Kidney (tissue), 14 donors: ENCODE results near the gene GLT6D1. TPM values are rescaled to one million over a fixed set of nuclear protein-coding genes. Genes with fewer than 3 reads are reported as not detected.
"Not testable (repeated sequence)": the region's sequence is repeated elsewhere in the genome, so short reads cannot be mapped to it uniquely, and the experiment has no call there.

Experiments used
- DNase-seq, 5 donors: peaks; one replicate each; pipeline ENCODE4 v3.0.0-alpha.2; 2013 to 2020
- FAIRE-seq: peaks from 2 replicates; lab custom pipeline; 2012; peaks lifted over from hg19 to GRCh38; lab: Jason Lieb, UNC
- H3K27ac ChIP-seq, 2 donors: one replicate each; pipeline ENCODE4 v1.7.0; 2013; ENCODE audit warnings: low read depth in 2 of 2, low read length in 2 of 2, inconsistent platforms in 1 of 2
- H3K27me3 ChIP-seq: one replicate; pipeline ENCODE4 v1.7.1; 2013; ENCODE audit warnings: low read length, inconsistent platforms; ENCODE audit not compliant: control insufficient read depth, insufficient read depth
- H3K36me3 ChIP-seq, 3 donors: one replicate each; pipeline versions ENCODE4 v1.7.0 to v1.7.1; 2013; ENCODE audit warnings: low read length in 3 of 3, control low read depth in 1 of 3, inconsistent platforms in 1 of 3; ENCODE audit not compliant: insufficient read depth in 3 of 3, control insufficient read depth in 2 of 3
- H3K4me1 ChIP-seq, 3 donors: one replicate each; pipeline versions ENCODE4 v1.7.0 to v1.7.1; 2013; ENCODE audit warnings: low read length in 3 of 3, inconsistent platforms in 1 of 3, low read depth in 1 of 3; ENCODE audit not compliant: control insufficient read depth in 2 of 3, insufficient read depth in 2 of 3
- H3K4me3 ChIP-seq, 3 donors: one replicate each; pipeline versions ENCODE4 v1.7.0 to v1.8.1; 2013; ENCODE audit warnings: low read length in 3 of 3, control low read depth in 1 of 3, inconsistent platforms in 1 of 3
- H3K9ac ChIP-seq, 3 donors: one replicate each; pipeline versions ENCODE4 v1.7.0 to v1.7.1; 2013; ENCODE audit warnings: low read length in 3 of 3, control low read depth in 1 of 3, inconsistent platforms in 1 of 3
- H3K9me3 ChIP-seq, 3 donors: one replicate each; pipeline versions ENCODE4 v1.7.0 to v1.7.1; 2013; ENCODE audit warnings: low read length in 3 of 3, control low read depth in 1 of 3, inconsistent platforms in 1 of 3; ENCODE audit not compliant: control insufficient read depth in 2 of 3, insufficient read depth in 1 of 3
- intact Hi-C: fragments of 100-400 bp; cut with DNase I; formaldehyde crosslinking; loops from one replicate; pipeline ENCODE4 v1.11.1; 2022
- polyA plus RNA-seq: library from polyadenylated mRNA; stranded (reverse); fragments of 350-450 nt; fragmentation: Illumina TruSeq; extraction: RNeasy Lipid Tissue Mini Kit (QIAGEN cat#74804); gene quantifications from one replicate; pipeline ENCODE4 v1.2.3, GENCODE V29; 2014; ENCODE audit warnings: low read depth, low replicate concordance; ENCODE audit not compliant: insufficient read depth
- total RNA-seq: library from RNA; stranded (reverse); fragmentation: NEBNext Ultra II Directional; extraction: Animal tissue kit (Norgen Biotek cat#: 25700); gene quantifications from one replicate; pipeline ENCODE4 v1.2.1, GENCODE V29; 2021
- TF ChIP-seq, protein P1 (sequence below): IDR thresholded peaks from 3 replicates; pipeline ENCODE4 v1.5.1; 2012; ENCODE audit warnings: mild to moderate bottlenecking, moderate library complexity, borderline replicate concordance; ENCODE audit not compliant: insufficient read depth; ENCODE audit errors: extremely low read depth
- donor health status: control.
- donor health status: control.
- donor health status: control.
- donor health status: control.
- donor health status: control.
- donor health status: DM: yes; HTN: yes; CAD: no.
- donor health status: Normal renal cell carcinoma (clear cell type).

GLT6D1 gene
- total and polyA plus RNA-seq, 2 donors from 2014 or later = not detected

DNA sequence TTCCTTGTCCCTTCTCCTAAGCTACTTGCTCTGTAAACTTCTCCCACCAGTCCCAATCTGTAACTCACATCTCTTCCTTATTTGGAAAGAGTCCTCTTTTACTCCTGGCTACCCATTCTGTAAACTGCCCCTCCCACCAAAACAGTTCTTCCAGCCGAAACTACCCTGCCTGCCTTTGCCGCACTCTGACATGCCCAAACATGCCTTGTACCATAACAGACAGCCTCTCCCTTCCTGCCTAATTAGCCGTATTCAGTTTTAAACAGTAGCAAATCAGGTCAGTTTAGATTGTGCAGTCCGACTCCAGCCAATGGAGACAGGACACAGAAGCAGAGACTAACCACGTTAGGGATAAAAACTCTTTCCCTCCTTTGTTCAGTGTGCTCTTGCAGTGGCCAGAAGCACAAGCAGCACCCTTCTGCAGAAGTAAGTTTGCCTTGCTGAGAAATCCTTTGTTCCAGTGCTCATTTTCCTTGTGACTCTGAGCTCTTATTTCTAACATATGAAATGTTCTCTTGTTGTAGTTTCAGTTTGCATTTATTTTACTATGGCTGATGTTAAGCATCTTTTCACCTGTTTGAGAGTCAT, 5.4 kb upstream of the GLT6D1 start:
- Histone ChIP-seq H3K9me3 (peaks cover 0 to 26% (median 16%) of the 10 kb centered on the region in 3 donors), H3K4me3 (no peak overlapping the region), H3K9ac (no peak overlapping the region), H3K4me1 (no peaks in the 10 kb centered on the region), H3K27ac (no peak overlapping the region), H3K27me3 (no peaks in the 10 kb centered on the region), H3K36me3 (no peaks in the 10 kb centered on the region)
- intact Hi-C loops = no loop called here
- DNase-seq = no peak
- no peak for FAIRE-seq
- TF ChIP-seq, protein P1, sequence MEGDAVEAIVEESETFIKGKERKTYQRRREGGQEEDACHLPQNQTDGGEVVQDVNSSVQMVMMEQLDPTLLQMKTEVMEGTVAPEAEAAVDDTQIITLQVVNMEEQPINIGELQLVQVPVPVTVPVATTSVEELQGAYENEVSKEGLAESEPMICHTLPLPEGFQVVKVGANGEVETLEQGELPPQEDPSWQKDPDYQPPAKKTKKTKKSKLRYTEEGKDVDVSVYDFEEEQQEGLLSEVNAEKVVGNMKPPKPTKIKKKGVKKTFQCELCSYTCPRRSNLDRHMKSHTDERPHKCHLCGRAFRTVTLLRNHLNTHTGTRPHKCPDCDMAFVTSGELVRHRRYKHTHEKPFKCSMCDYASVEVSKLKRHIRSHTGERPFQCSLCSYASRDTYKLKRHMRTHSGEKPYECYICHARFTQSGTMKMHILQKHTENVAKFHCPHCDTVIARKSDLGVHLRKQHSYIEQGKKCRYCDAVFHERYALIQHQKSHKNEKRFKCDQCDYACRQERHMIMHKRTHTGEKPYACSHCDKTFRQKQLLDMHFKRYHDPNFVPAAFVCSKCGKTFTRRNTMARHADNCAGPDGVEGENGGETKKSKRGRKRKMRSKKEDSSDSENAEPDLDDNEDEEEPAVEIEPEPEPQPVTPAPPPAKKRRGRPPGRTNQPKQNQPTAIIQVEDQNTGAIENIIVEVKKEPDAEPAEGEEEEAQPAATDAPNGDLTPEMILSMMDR = no peak

DNA sequence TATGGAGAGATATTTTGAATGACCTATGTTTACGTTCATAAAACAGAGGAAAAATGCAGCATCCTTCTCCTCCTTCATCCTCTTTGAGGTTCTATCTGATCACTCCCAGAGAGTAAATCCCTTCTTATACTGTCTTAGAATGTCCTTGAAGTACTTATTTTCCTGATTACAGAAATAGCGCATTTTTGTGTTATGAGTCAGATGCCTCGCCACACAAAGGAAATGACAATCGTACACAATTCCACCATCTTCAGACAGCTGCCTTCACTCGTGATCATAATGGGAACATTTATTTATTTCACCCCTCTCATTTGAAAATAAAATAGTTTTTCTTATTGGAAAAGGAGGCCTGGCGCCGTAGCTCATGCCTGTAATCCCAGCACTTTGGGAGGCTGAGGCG, 2.4 kb upstream of the GLT6D1 start:
- no peaks in the 10 kb centered on the region for H3K27me3 ChIP-seq
- no peak overlapping the region for H3K4me3 ChIP-seq
- intact Hi-C loops = no loop called here
- no peak overlapping the region for H3K27ac ChIP-seq
- H3K9ac ChIP-seq = no peak overlapping the region
- TF ChIP-seq, protein P1 = no peak
- H3K36me3 ChIP-seq = no peaks in the 10 kb centered on the region
- H3K9me3 ChIP-seq = peaks cover 0 to 11% (median 11%) of the 10 kb centered on the region in 3 donors
- DNase-seq (no peak), FAIRE-seq (no peak)
- no peaks in the 10 kb centered on the region for H3K4me1 ChIP-seq

DNA sequence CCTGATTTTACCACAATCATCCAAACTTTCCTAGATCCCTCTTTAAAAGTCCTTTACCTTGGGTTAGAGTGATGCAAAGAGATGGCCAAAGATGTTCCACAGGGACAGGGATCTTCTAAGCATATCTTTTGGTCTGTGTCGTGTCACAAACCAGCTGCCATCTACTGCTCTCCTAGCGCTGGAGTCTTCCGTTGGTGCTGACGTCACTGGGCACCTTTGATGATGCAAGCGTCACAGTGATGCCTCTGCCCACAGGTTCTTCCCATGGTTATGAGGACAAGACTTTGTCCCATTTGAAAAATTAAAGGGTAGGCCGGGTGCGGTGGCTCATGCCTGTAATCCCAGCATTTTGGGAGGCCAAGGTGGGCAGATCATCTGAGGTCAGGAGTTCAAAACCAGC, 1.7 kb upstream of the GLT6D1 start:
- intact Hi-C loops = no loop called here
- Histone ChIP-seq H3K27me3 (no peaks in the 10 kb centered on the region), H3K4me3 (no peak overlapping the region), H3K9ac (no peak overlapping the region), H3K27ac (no peak overlapping the region), H3K4me1 (no peaks in the 10 kb centered on the region), H3K36me3 (no peaks in the 10 kb centered on the region), H3K9me3 (peaks cover 0 to 11% (median 10%) of the 10 kb centered on the region in 3 donors)
- TF ChIP-seq, protein P1 = no peak
- FAIRE-seq (no peak), DNase-seq (no peak)

DNA sequence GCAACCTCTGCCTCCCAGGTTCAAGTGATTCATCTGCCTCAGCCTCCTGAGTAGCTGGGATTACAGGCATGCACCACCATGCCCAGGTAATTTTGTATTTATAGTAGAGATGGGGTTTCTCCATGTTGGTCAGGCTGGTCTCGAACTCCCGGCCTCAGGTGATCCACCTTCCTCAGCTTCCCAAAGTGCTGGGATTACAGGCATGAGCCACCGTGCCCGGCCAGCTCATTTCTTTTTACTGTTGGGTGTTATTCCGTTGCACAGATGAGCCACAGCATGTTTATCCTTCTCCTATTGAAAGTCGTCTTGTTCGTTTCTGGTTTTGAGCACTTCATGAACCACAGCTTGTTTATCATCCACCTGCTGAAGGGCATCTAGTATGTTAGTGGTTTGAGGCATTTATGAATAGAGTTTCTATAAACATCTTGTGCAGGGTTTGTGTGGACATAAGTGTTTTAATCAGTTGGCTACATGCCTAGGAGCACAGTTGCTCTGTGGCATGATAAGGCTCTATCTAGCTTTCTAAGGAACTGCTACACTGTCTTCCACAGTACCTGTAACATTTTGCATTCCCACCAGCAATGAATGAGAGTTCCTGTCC, 2.3 kb downstream of the GLT6D1 start:
- intact Hi-C loops = not testable (repeated sequence)

More for the DNA sequence above, 2.3 kb downstream of the GLT6D1 start:
- DNase-seq, H3K4me1 ChIP-seq, H3K9me3 ChIP-seq, H3K36me3 ChIP-seq, H3K27ac ChIP-seq, H3K27me3 ChIP-seq, FAIRE-seq, H3K4me3 ChIP-seq, H3K9ac ChIP-seq: not testable (repeated sequence)
